Measurements from ENCODE around the gene PCDHGB4. TPM values are rescaled to one million over a fixed set of nuclear protein-coding genes. Genes with fewer than 3 reads are reported as not detected.

The PCDHGB4 gene
- total and polyA plus RNA-seq, 9 of the 15 experiments (the other 6 are each of a cell fraction or from before 2014, with no cell fraction given): 0.01 to 0.14 (median 0.03) TPM; not detected in 5

- TF ChIP-seq CREBBP (IDR thresholded peaks at IDR 0.05; ENCODE audit: low read depth, low read length) (no peak), MNT (conservative IDR thresholded peaks at IDR 0.05) (no peak), IRF9 (tag; IDR thresholded peaks at IDR 0.05) (no peak)
Observed at GRCh38 chr5:141343242-141343952, 44.1 kb upstream of the PCDHGB4 start, which contains the start of gene PCDHGA3 (continued).

- H3K36me3 ChIP-seq (ENCODE audit: control insufficient read depth, insufficient read depth, low read length): no peaks in the 10 kb centered on the region
- CTCF ChIA-PET (ENCODE audit: low intra/inter-chr PET ratio): interaction anchor here (0.7 to 2.0 kb wide), 3 partner anchors 21 to 214 kb away, joined by 3 to 4 read pairs (median 4); no protein-coding TSS in a partner anchor
- POLR2A ChIA-PET: interaction anchor here (1.1 kb wide), 1 partner anchor 220 kb away, joined by 4 read pairs; no protein-coding TSS in a partner anchor
- BruUV-seq (replicated peaks): TSS peak; percentile 42
- in situ Hi-C loops (cut with MboI): no loop called here
- DNase-seq (ENCODE audit: extremely low read depth in 1 of 4, low spot score in 3 of 4): peak in 1 of 4 experiments; percentile 20
- H3K9me1 ChIP-seq (ENCODE audit: control insufficient read depth, insufficient read depth, low read length): no peaks in the 10 kb centered on the region
- 23% methylated on average over 30 of the region's 31 CpGs for WGBS (ENCODE audit: insufficient coverage, low coverage, missing lambda C conversion rate)
- H3K9ac ChIP-seq (ENCODE audit: insufficient read depth in 1 of 2, low read depth in 2 of 2, low read length in 2 of 2): peak overlapping the region; percentile 37 to 39
- FAIRE-seq: no peak
- no peak overlapping the region for H3K27ac ChIP-seq (ENCODE audit: extremely low read depth, low read depth, low read length)
- H3K9me3 ChIP-seq (replicated peaks; ENCODE audit: control insufficient read depth, insufficient read depth, low read depth, low read length): no peaks in the 10 kb centered on the region
- no peaks in the 10 kb centered on the region for H4K20me1 ChIP-seq (replicated peaks; ENCODE audit: control insufficient read depth, insufficient read depth, low read length)
- peaks cover 9 to 22% of the 10 kb centered on the region in 2 experiments for H3K27me3 ChIP-seq (ENCODE audit: control insufficient read depth in 2 of 2, insufficient read depth in 2 of 2, low read length in 2 of 2)
- H3K79me2 ChIP-seq (ENCODE audit: control insufficient read depth, insufficient read depth, low read length): no peaks in the 10 kb centered on the region
- intact Hi-C loops (cut with micrococcal nuclease): loop anchor here (5.0 kb wide), 1 partner anchor 168 kb away; no protein-coding TSS in a partner anchor
- H3K4me1 ChIP-seq (replicated peaks in 1 of 2; ENCODE audit: control insufficient read depth in 2 of 2, insufficient read depth in 2 of 2, low read length in 2 of 2): peaks cover 0 to 7% of the 10 kb centered on the region in 2 experiments; a peak in 2 of 5 replicates
- ATAC-seq: peak; percentile 73
- peak overlapping the region; percentile 72 for H3K4me2 ChIP-seq (ENCODE audit: insufficient read depth, low read length)
- peak overlapping the region; percentile 89 for H2AFZ ChIP-seq (ENCODE audit: low read depth, low read length)
- peak overlapping the region; percentile 40 for H3K4me3 ChIP-seq
- TF ChIP-seq ZNF518B (CRISPR knock-in tag; IDR thresholded peaks at IDR 0.05) (no peak), KAT8 (IDR thresholded peaks at IDR 0.05; ENCODE audit: low read depth) (peak; percentile 71), RCOR1 (IDR thresholded peaks at IDR 0.05; ENCODE audit: borderline replicate concordance in 1 of 2, low read depth in 2 of 2, low read length in 2 of 2) (no peak), BMI1 (IDR thresholded peaks at IDR 0.05; ENCODE audit: low read length) (no peak)
Observed at GRCh38 chr5:141343953-141344463, 43.5 kb upstream of the PCDHGB4 start.
